IMR-90 (cell line): ENCODE results near the gene RBM23. TPM values are rescaled to one million over a fixed set of nuclear protein-coding genes. Genes with fewer than 3 reads are reported as not detected.

ENCODE experiments used
- ATAC-seq: fragments of 200-7000 bp; cut with Tn5 transposase; 2 replicates; pipeline ENCODE4 v1.9.1; 2020; ENCODE audit warnings: low read depth, mild to moderate bottlenecking, moderate library complexity
- BruUV-seq: library from RNA; stranded (reverse); fragments of 400-500 nt; replicated peaks from 2 replicates; lab custom pipeline; 2021; lab: Mats Ljungman, UMichigan
- CTCF ChIA-PET: fragments of 300-600 bp; formaldehyde crosslinking; extraction: SDS; loops from one replicate; lab custom pipeline; 2021; ENCODE audit warnings: antibody characterized with exemption; lab: Yijun Ruan, JAX
- POLR2A ChIA-PET: fragments of 300-600 bp; sonication (Branson Sonifier 250); formaldehyde crosslinking; loops from one replicate; lab custom pipeline; 2022; ENCODE audit warnings: antibody characterized with exemption; ENCODE audit not compliant: unreplicated experiment; lab: Charles Lee
- DNase-seq: peaks from one replicate; pipeline ENCODE4 v3.0.0; 2013
- H2AFZ ChIP-seq: replicated peaks from 2 replicates; pipeline ENCODE3; 2013; ENCODE audit warnings: low read length, mild to moderate bottlenecking; ENCODE audit not compliant: poor library complexity
- H2AK5ac ChIP-seq: 2 replicates; pipeline ENCODE4 v1.6.1; 2013; ENCODE audit warnings: low read depth, low read length, inconsistent platforms
- H2AK9ac ChIP-seq: replicated peaks from 2 replicates; pipeline ENCODE3; 2013; ENCODE audit warnings: mild to moderate bottlenecking, low read depth, low read length, moderate library complexity; ENCODE audit not compliant: poor library complexity
- H2BK120ac ChIP-seq: 2 replicates; pipeline ENCODE4 v1.6.1; 2013; ENCODE audit warnings: low read depth, low read length, inconsistent platforms
- H2BK15ac ChIP-seq: 3 replicates; pipeline ENCODE4 v1.6.1; 2013; ENCODE audit warnings: low read depth, low read length, inconsistent platforms
- H2BK20ac ChIP-seq: 2 replicates; pipeline ENCODE4 v1.6.1; 2013; ENCODE audit warnings: low read depth, mild to moderate bottlenecking, inconsistent platforms, low read length, moderate library complexity
- H2BK5ac ChIP-seq: 2 replicates; pipeline ENCODE4 v1.6.1; 2013; ENCODE audit warnings: mild to moderate bottlenecking, low read depth, low read length, inconsistent platforms; ENCODE audit not compliant: poor library complexity, severe bottlenecking
- H3K14ac ChIP-seq: replicated peaks from 2 replicates; pipeline ENCODE4 v1.6.1; 2013; ENCODE audit warnings: low read depth, low read length, inconsistent platforms
- H3K18ac ChIP-seq: 2 replicates; pipeline ENCODE4 v1.6.1; 2013; ENCODE audit warnings: low read depth, low read length, control low read depth
- H3K23ac ChIP-seq: 2 replicates; pipeline ENCODE4 v1.6.1; 2013; ENCODE audit warnings: low read depth, low read length, inconsistent platforms
- H3K27ac ChIP-seq: 2 replicates; pipeline ENCODE4 v1.5.1; 2013; ENCODE audit warnings: mild to moderate bottlenecking, control low read depth, low read length; ENCODE audit not compliant: insufficient read depth
- H3K27me3 ChIP-seq: 2 replicates; pipeline ENCODE4 v1.6.1; 2013; ENCODE audit warnings: low read length; ENCODE audit not compliant: control insufficient read depth, insufficient read depth
- H3K36me3 ChIP-seq: 2 replicates; pipeline ENCODE4 v1.6.1; 2013; ENCODE audit warnings: low read length, mixed read lengths; ENCODE audit not compliant: control insufficient read depth, insufficient read depth
- H3K4ac ChIP-seq: 2 replicates; pipeline ENCODE4 v1.6.1; 2013; ENCODE audit warnings: low read depth, low read length, inconsistent platforms
- H3K4me1 ChIP-seq: 2 replicates; pipeline ENCODE4 v1.6.1; 2013; ENCODE audit warnings: low read length, mixed read lengths; ENCODE audit not compliant: control insufficient read depth, insufficient read depth
- H3K4me2 ChIP-seq: 2 replicates; pipeline ENCODE4 v1.6.1; 2013; ENCODE audit warnings: low read depth, mild to moderate bottlenecking, control low read depth, low read length, moderate library complexity
- H3K4me3 ChIP-seq: 2 replicates; pipeline ENCODE4 v1.5.1; 2013; ENCODE audit warnings: low read depth, mild to moderate bottlenecking, control low read depth, low read length, moderate library complexity; ENCODE audit not compliant: insufficient read depth
- H3K56ac ChIP-seq: 2 replicates; pipeline ENCODE4 v1.6.1; 2013; ENCODE audit warnings: low read length, inconsistent platforms; ENCODE audit not compliant: insufficient read depth; ENCODE audit errors: extremely low read depth
- H3K79me1 ChIP-seq, 2 experiments: 2 replicates each; pipeline ENCODE4 v1.6.1; 2013; ENCODE audit warnings: low read length in 2 of 2, inconsistent platforms in 1 of 2, low read depth in 1 of 2
- H3K9ac ChIP-seq: 2 replicates; pipeline ENCODE4 v1.6.1; 2013; ENCODE audit warnings: low read depth, low read length, control low read depth
- H3K9me1 ChIP-seq: 2 replicates; pipeline ENCODE4 v1.6.1; 2013; ENCODE audit warnings: low read length, inconsistent platforms; ENCODE audit not compliant: insufficient read depth
- H3K9me3 ChIP-seq: 2 replicates; pipeline ENCODE4 v1.6.1; 2013; ENCODE audit warnings: low read length; ENCODE audit not compliant: control insufficient read depth, insufficient read depth
- H4K20me1 ChIP-seq: 2 replicates; pipeline ENCODE4 v1.6.1; 2013; ENCODE audit warnings: low read length, inconsistent platforms; ENCODE audit not compliant: insufficient read depth
- H4K5ac ChIP-seq: 2 replicates; pipeline ENCODE4 v1.6.1; 2013; ENCODE audit warnings: mild to moderate bottlenecking, low read depth, low read length, control low read depth
- H4K8ac ChIP-seq, 2 experiments: 2 replicates each; pipeline ENCODE4 v1.6.1; 2013; ENCODE audit warnings: low read depth in 2 of 2, low read length in 2 of 2, control low read depth in 1 of 2, inconsistent platforms in 1 of 2
- H4K91ac ChIP-seq: 2 replicates; pipeline ENCODE4 v1.6.1; 2013; ENCODE audit warnings: low read depth, low read length, inconsistent platforms; ENCODE audit not compliant: insufficient read depth
- BHLHE40 ChIP-seq: fragments of 150-350 bp; IDR thresholded peaks from 2 replicates; pipeline ENCODE4 v1.6.1; 2016; ENCODE audit warnings: mild to moderate bottlenecking, low read depth, low read length
- CEBPB ChIP-seq: IDR thresholded peaks from 2 replicates; pipeline ENCODE4 v1.6.1; 2012; ENCODE audit warnings: low read depth, low read length, improper control_type of control experiment
- CHD1 ChIP-seq: IDR thresholded peaks from 2 replicates; pipeline ENCODE4 v1.6.1; 2012; ENCODE audit warnings: low read depth, low read length, improper control_type of control experiment
- CTCF ChIP-seq: conservative IDR thresholded peaks from 2 replicates; pipeline ENCODE4 v1.5.1; 2012; ENCODE audit warnings: mild to moderate bottlenecking, low read depth, low read length, improper control_type of control experiment
- ELK1 ChIP-seq: fragments of 150-350 bp; IDR thresholded peaks from 2 replicates; pipeline ENCODE4 v1.6.1; 2016; ENCODE audit warnings: low read depth, mild to moderate bottlenecking, low read length, moderate library complexity, borderline replicate concordance
- MAFK ChIP-seq: IDR thresholded peaks from 2 replicates; pipeline ENCODE4 v1.6.1; 2012; ENCODE audit warnings: low read depth, low read length, improper control_type of control experiment
- MAZ ChIP-seq: IDR thresholded peaks from 2 replicates; pipeline ENCODE4 v1.6.1; 2012; ENCODE audit warnings: low read depth, mild to moderate bottlenecking, low read length, improper control_type of control experiment, moderate library complexity, borderline replicate concordance
- MXI1 ChIP-seq: IDR thresholded peaks from 2 replicates; pipeline ENCODE4 v1.6.1; 2012; ENCODE audit warnings: low read depth, mild to moderate bottlenecking, low read length, moderate library complexity, borderline replicate concordance
- NFE2L2 ChIP-seq: fragments of 150-350 bp; IDR thresholded peaks from 2 replicates; pipeline ENCODE4 v1.6.1; 2016; ENCODE audit warnings: low read depth, mild to moderate bottlenecking, low read length
- POLR2A ChIP-seq: IDR thresholded peaks from 2 replicates; pipeline ENCODE4 v1.6.1; 2012; ENCODE audit warnings: mild to moderate bottlenecking, low read depth, low read length
- RAD21 ChIP-seq: IDR thresholded peaks from 2 replicates; pipeline ENCODE4 v1.6.1; 2012; ENCODE audit warnings: low read length, improper control_type of control experiment
- RCOR1 ChIP-seq: IDR thresholded peaks from 2 replicates; pipeline ENCODE4 v1.6.1; 2012; ENCODE audit warnings: mild to moderate bottlenecking, low read length, improper control_type of control experiment; ENCODE audit not compliant: insufficient replicate concordance
- RFX5 ChIP-seq: IDR thresholded peaks from 2 replicates; pipeline ENCODE4 v1.8.0; 2012; ENCODE audit warnings: low read depth, mild to moderate bottlenecking, low read length, moderate library complexity
- USF2 ChIP-seq: fragments of 150-350 bp; IDR thresholded peaks from 2 replicates; pipeline ENCODE4 v1.6.1; 2017; ENCODE audit warnings: mild to moderate bottlenecking, antibody characterized with exemption, low read length, low read depth
- whole genome bisulfite sequencing, 2 experiments: methylation state at CpG; one replicate each; pipeline versions ENCODE4 v1.1.5 to v1.1.7; 2013; ENCODE audit warnings: missing lambda C conversion rate in 2 of 2; ENCODE audit not compliant: insufficient read length in 1 of 2; ENCODE audit errors: extremely low coverage in 2 of 2; 5-methylcytosine and 5-hydroxymethylcytosine counted together
- dilution Hi-C: fragments of 300-500 bp; cut with HindIII; formaldehyde crosslinking; loops from one replicate; pipeline ENCODE4 v1.14.3; 2018; ENCODE audit warnings: low sequenced_read_pairs; ENCODE audit not compliant: unreplicated experiment
- in situ Hi-C: fragments of 300-500 bp; cut with MboI; formaldehyde crosslinking; loops from 3 replicates; pipeline ENCODE4 v1.14.3; 2019; ENCODE audit warnings: low sequenced_read_pairs, inconsistent platforms, mixed read lengths
- intact Hi-C: fragments of 100-400 bp; cut with micrococcal nuclease; formaldehyde crosslinking; loops from 2 replicates; pipeline ENCODE4 v1.10.0; 2022
- polyA plus RNA-seq, 3 experiments: library from polyadenylated mRNA; depleted of rRNA; stranded (reverse); fragments of >200 nt; gene quantifications; 2 replicates each; pipeline ENCODE4 v1.2.3, GENCODE V29; 2012; ENCODE audit warnings: low replicate concordance in 1 of 3
- total RNA-seq: library from RNA; depleted of rRNA; stranded (reverse); fragments of >200 nt; gene quantifications from 2 replicates; pipeline ENCODE4 v1.2.3, GENCODE V29; 2012

The RBM23 gene
- total and polyA plus RNA-seq, 2 of the 4 experiments (the other 2 are of a cell fraction): 44.7 to 375 TPM

- Histone ChIP-seq H3K9ac (no peak overlapping the region), H3K36me3 (peaks cover 9% of the 10 kb centered on the region), H3K27me3 (no peaks in the 10 kb centered on the region), H4K8ac (no peak overlapping the region), H3K23ac (no peak overlapping the region), H2AK5ac (no peak overlapping the region), H3K27ac (no peak overlapping the region), H2AK9ac (no peak overlapping the region), H3K4me1 (no peaks in the 10 kb centered on the region), H3K56ac (no peak overlapping the region), H3K4me3 (no peak overlapping the region), H3K4me2 (no peak overlapping the region), H3K4ac (no peak overlapping the region), H3K79me1 (no peaks in the 10 kb centered on the region; a peak in 1 of 4 replicates), H2AFZ (no peak overlapping the region), H2BK15ac (no peak overlapping the region), H3K9me3 (no peaks in the 10 kb centered on the region), H2BK20ac (no peak overlapping the region), H4K5ac (no peak overlapping the region), H2BK120ac (no peak overlapping the region), H3K14ac (no peak overlapping the region), H3K18ac (no peak overlapping the region), H4K20me1 (no peaks in the 10 kb centered on the region), H4K91ac (no peak overlapping the region), H3K9me1 (no peaks in the 10 kb centered on the region), H2BK5ac (no peak overlapping the region)
- no CpG with 5 or more reads among the region's 3 CpGs for WGBS, 2 experiments
- POLR2A ChIA-PET: no interaction called here
- no TSS peak for BruUV-seq
- ATAC-seq (no peak), DNase-seq (no peak)
- intact Hi-C loops (no loop called here), in situ Hi-C loops (no loop called here), dilution Hi-C loops (no loop called here)
- TF ChIP-seq RFX5 (no peak), MXI1 (no peak), CHD1 (no peak), CTCF (no peak), CEBPB (no peak), MAFK (no peak), POLR2A (no peak), RAD21 (no peak), BHLHE40 (no peak), MAZ (no peak), ELK1 (no peak), USF2 (no peak), NFE2L2 (no peak), RCOR1 (no peak)
- CTCF ChIA-PET: interaction anchor here (0.6 to 1.7 kb wide), 2 partner anchors 16 to 111 kb away, joined by 3 to 8 read pairs; no protein-coding TSS in a partner anchor
Measured at GRCh38 chr14:22945642-22946041, 26.7 kb upstream of the RBM23 start.
